HepG2 (cell line): ENCODE measurements around the gene PRRG3. TPM values are rescaled to one million over a fixed set of nuclear protein-coding genes. Genes with fewer than 3 reads are reported as not detected.

Experiments used
- ATAC-seq: fragments of 200-7000 bp; cut with Tn5 transposase; 3 replicates; pipeline ENCODE4 v1.9.1; 2020; ENCODE audit warnings: mild to moderate bottlenecking, moderate library complexity
- BruUV-seq: library from RNA; stranded (reverse); fragments of 400-500 nt; replicated peaks from 2 replicates; lab custom pipeline; 2021; lab: Mats Ljungman, UMichigan
- CTCF ChIA-PET: fragments of 300-600 bp; formaldehyde crosslinking; extraction: SDS; loops from one replicate; lab custom pipeline; 2021; ENCODE audit warnings: low total read pairs, inconsistent platforms, low intra/inter-chr PET ratio; lab: Yijun Ruan, JAX
- POLR2A ChIA-PET: fragments of 350-600 bp; sonication (Branson Sonifier 250); formaldehyde crosslinking; loops from one replicate; lab custom pipeline; 2020; ENCODE audit warnings: antibody characterized with exemption, inconsistent platforms; lab: Yijun Ruan, JAX
- DNase-seq: peaks from one replicate; pipeline ENCODE4 v3.0.0-alpha.2; 2015; ENCODE audit warnings: low spot score
- FAIRE-seq: peaks from 3 replicates; lab custom pipeline; 2011; peaks lifted over from hg19 to GRCh38; lab: Jason Lieb, UNC
- H2AFZ ChIP-seq: one replicate; pipeline ENCODE4 v1.6.1; 2011; ENCODE audit warnings: low read length, inconsistent platforms
- H3K27ac ChIP-seq: fragments of 300-600 bp; 3 replicates; pipeline ENCODE4 v1.8.0; 2011; ENCODE audit warnings: mixed run types, mild to moderate bottlenecking, mixed read lengths, low read length, inconsistent platforms; ENCODE audit not compliant: insufficient read depth; ENCODE audit errors: extremely low read length
- H3K27me3 ChIP-seq, 2 experiments: fragments of 200-600 bp in 1 of 2; 2 replicates in 1 of 2; 3 replicates in 1 of 2; pipeline versions ENCODE4 v1.6.0 to v1.8.0; 2011; ENCODE audit warnings: low read length in 2 of 2, mild to moderate bottlenecking in 2 of 2, moderate library complexity in 2 of 2, inconsistent platforms in 1 of 2; ENCODE audit not compliant: insufficient read depth in 2 of 2, control insufficient read depth in 1 of 2
- H3K36me3 ChIP-seq, 2 experiments: fragments of 200-600 bp in 1 of 2; replicated peaks in 1 of 2; 2 replicates in 1 of 2; 3 replicates in 1 of 2; pipeline versions ENCODE4 v1.5.1 to v1.8.0; 2011; ENCODE audit warnings: low read length in 2 of 2, inconsistent platforms in 1 of 2; ENCODE audit not compliant: insufficient read depth in 2 of 2, control insufficient read depth in 1 of 2
- H3K4me1 ChIP-seq: 2 replicates; pipeline ENCODE4 v1.5.1; 2012; ENCODE audit warnings: low read length, inconsistent platforms; ENCODE audit not compliant: insufficient read depth
- H3K4me2 ChIP-seq: 2 replicates; pipeline ENCODE4 v1.6.0; 2011; ENCODE audit warnings: low read depth, low read length, inconsistent platforms
- H3K4me3 ChIP-seq, 3 experiments: fragments of 200-600 bp in 1 of 3; sonication (generic), shearing (Covaris generic) in 1 of 3; replicated peaks in 1 of 3; 2 replicates each; pipeline ENCODE4 v1.5.1; 2011 to 2016; ENCODE audit warnings: low read length in 3 of 3, inconsistent platforms in 2 of 3, low read depth in 2 of 3, mild to moderate bottlenecking in 2 of 3, control low read depth in 1 of 3, mixed read lengths in 1 of 3; ENCODE audit not compliant: insufficient read depth in 1 of 3
- H3K79me2 ChIP-seq: one replicate; pipeline ENCODE4 v1.6.1; 2011; ENCODE audit warnings: low read length, inconsistent platforms; ENCODE audit not compliant: insufficient read depth
- H3K9ac ChIP-seq: 2 replicates; pipeline ENCODE4 v1.6.0; 2011; ENCODE audit warnings: mild to moderate bottlenecking, low read depth, low read length, inconsistent platforms; ENCODE audit not compliant: insufficient read depth
- H3K9me3 ChIP-seq: 2 replicates; pipeline ENCODE4 v1.5.1; 2012; ENCODE audit warnings: mild to moderate bottlenecking, low read length
- H4K20me1 ChIP-seq: 2 replicates; pipeline ENCODE4 v1.6.0; 2011; ENCODE audit warnings: inconsistent platforms, mild to moderate bottlenecking, low read length, moderate library complexity; ENCODE audit not compliant: insufficient read depth
- GTF2F1 ChIP-seq: fragments of 150-350 bp; IDR thresholded peaks from 2 replicates; pipeline ENCODE4 v1.6.1; 2014; ENCODE audit warnings: low read length
- MAFK ChIP-seq, 2 experiments: IDR thresholded peaks in 1 of 2; conservative IDR thresholded peaks in 1 of 2; 2 replicates each; pipeline ENCODE4 v1.6.1; 2011; ENCODE audit warnings: improper control_type of control experiment in 2 of 2, low read length in 2 of 2
- NFE2L2 ChIP-seq: fragments of 150-350 bp; IDR thresholded peaks from 2 replicates; pipeline ENCODE4 v1.6.1; 2014; ENCODE audit warnings: low read length
- RFX3 ChIP-seq: IDR thresholded peaks from 2 replicates; pipeline ENCODE4 v1.6.1; 2016; ENCODE audit warnings: missing biosample characterization, missing genetic modification reagents
- ZNF251 ChIP-seq: sonication (generic); formaldehyde crosslinking; IDR thresholded peaks from 2 replicates; pipeline ENCODE4 v1.9.0; 2021; ENCODE audit warnings: mild to moderate bottlenecking, missing genetic modification reagents
- ZNF407 ChIP-seq: sonication (generic); formaldehyde crosslinking; IDR thresholded peaks from one replicate; pipeline ENCODE4 v1.5.1; 2020; ENCODE audit warnings: mild to moderate bottlenecking, missing genetic modification reagents; ENCODE audit errors: not compliant biosample characterization
- ZNF605 ChIP-seq: sonication (generic); formaldehyde crosslinking; IDR thresholded peaks from 2 replicates; pipeline ENCODE4 v1.8.0; 2022; ENCODE audit warnings: mild to moderate bottlenecking, missing genetic modification reagents
- ZNF691 ChIP-seq: sonication (generic); formaldehyde crosslinking; IDR thresholded peaks from 2 replicates; pipeline ENCODE4 v1.4.0; 2020; ENCODE audit warnings: missing genetic modification reagents, low read depth, mild to moderate bottlenecking, borderline replicate concordance
- ZSCAN21 ChIP-seq: sonication (generic); formaldehyde crosslinking; IDR thresholded peaks from 2 replicates; pipeline ENCODE4 v1.8.0; 2022; ENCODE audit warnings: mild to moderate bottlenecking, missing genetic modification reagents, moderate library complexity, borderline replicate concordance
- WGBS: methylation state at CpG from one replicate; pipeline ENCODE4 v1.1.6; 2017; ENCODE audit warnings: low lambda C conversion rate; 5-methylcytosine and 5-hydroxymethylcytosine counted together
- in situ Hi-C: cut with HindIII; loops from 2 replicates; pipeline ENCODE4 v1.10.0; 2017; ENCODE audit warnings: low pct_unique_long_range_greater_than_20kb; ENCODE audit not compliant: extremely low pct_ligation_motif_present
- intact Hi-C: fragments of 100-400 bp; cut with micrococcal nuclease; formaldehyde crosslinking; loops from one replicate; pipeline ENCODE4 v1.10.0; 2022; ENCODE audit not compliant: unreplicated experiment
- polyA plus RNA-seq, 8 experiments: library from polyadenylated mRNA; depleted of rRNA in 3 of 8; stranded (reverse) in 7 of 8; unstranded in 1 of 8; fragments of >200 nt; fragmentation: Illumina TruSeq in 4 of 8; extraction: Trizol in 4 of 8; gene quantifications; 2 replicates each; pipeline versions ENCODE4 v1.2.1 to v1.2.3, GENCODE V29; 2011 to 2016; ENCODE audit warnings: low read depth in 4 of 8, missing spikeins in 1 of 8, mixed read lengths in 1 of 8; ENCODE audit not compliant: insufficient read depth in 1 of 8
- total RNA-seq, 5 experiments: library from RNA; depleted of rRNA; stranded (reverse); fragments of >200 nt; fragmentation: Illumina TruSeq; extraction: Trizol; gene quantifications; 2 replicates each; pipeline ENCODE4 v1.2.3, GENCODE V29; 2016; ENCODE audit warnings: low read depth in 1 of 5
- TF ChIP-seq, protein P1 (sequence below): sonication (generic); formaldehyde crosslinking; IDR thresholded peaks from 2 replicates; pipeline ENCODE4 v1.4.0; 2020; ENCODE audit warnings: mild to moderate bottlenecking, missing genetic modification reagents

Gene PRRG3
- total and polyA plus RNA-seq, 2 of the 13 experiments (the other 11 are each of a cell fraction or from before 2014, with no cell fraction given), result not detected

DNA sequence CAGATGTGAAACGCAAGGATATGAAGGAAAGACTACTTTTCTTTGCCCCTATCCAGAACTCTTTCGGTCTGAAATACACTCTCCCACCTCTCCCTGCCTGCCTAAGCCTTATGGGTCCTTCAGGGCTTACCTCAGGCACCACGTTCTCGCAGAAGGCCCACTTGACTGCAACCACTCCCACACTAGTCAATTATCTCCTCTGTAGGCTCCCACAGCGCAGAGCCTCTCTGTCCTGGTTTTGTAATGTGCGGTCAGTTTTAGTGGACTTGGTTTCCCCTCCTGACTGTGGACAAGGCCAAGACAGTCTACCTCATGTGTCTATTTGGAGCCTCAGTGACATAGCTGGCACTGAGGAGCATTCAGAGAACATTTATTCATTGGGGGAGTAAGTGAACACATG, 50.4 kb downstream of the PRRG3 start:
- H3K4me2 ChIP-seq, result no peak overlapping the region
- H3K4me3 ChIP-seq, result no peak overlapping the region
- H2AFZ ChIP-seq, result no peak overlapping the region
- DNase-seq, result no peak
- H3K4me1 ChIP-seq, result no peaks in the 10 kb centered on the region
- no peaks in the 10 kb centered on the region for H3K36me3 ChIP-seq
- H3K27ac ChIP-seq, result no peak overlapping the region
- in situ Hi-C loops, result loop anchor here (25.0 kb wide), 1 partner anchor 1067 kb away; no protein-coding TSS in a partner anchor
- 32% methylated on average over 5 of the region's 6 CpGs for WGBS
- no peak overlapping the region for H3K9ac ChIP-seq
- CTCF ChIA-PET, result no interaction called here
- POLR2A ChIA-PET, result no interaction called here
- TF ChIP-seq ZNF605 (CRISPR knock-in tag), result no peak
- no peak for TF ChIP-seq ZSCAN21
- no peak for TF ChIP-seq ZNF251 (CRISPR knock-in tag)
- no peak for TF ChIP-seq GTF2F1
- TF ChIP-seq ZNF691 (CRISPR knock-in tag), result no peak
- TF ChIP-seq, protein P1, sequence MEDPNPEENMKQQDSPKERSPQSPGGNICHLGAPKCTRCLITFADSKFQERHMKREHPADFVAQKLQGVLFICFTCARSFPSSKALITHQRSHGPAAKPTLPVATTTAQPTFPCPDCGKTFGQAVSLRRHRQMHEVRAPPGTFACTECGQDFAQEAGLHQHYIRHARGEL (CRISPR knock-in tag), result no peak
- TF ChIP-seq RFX3, result no peak
- TF ChIP-seq, all 625 proteins: peak for 0
- Histone ChIP-seq H4K20me1 (no peaks in the 10 kb centered on the region), H3K9me3 (no peaks in the 10 kb centered on the region), H3K27me3 (no peaks in the 10 kb centered on the region), H3K79me2 (no peaks in the 10 kb centered on the region)
- BruUV-seq, result no TSS peak
- FAIRE-seq (no peak), ATAC-seq (no peak)
- intact Hi-C loops, result no loop called here

GRCh38 chrX:151746502-151746901, 51.2 kb downstream of the PRRG3 start:
- intact Hi-C loops, result no loop called here
- peak in 1 of 2 experiments; percentile 27; a peak in 1 of 4 replicates for TF ChIP-seq MAFK (conservative IDR thresholded peaks at IDR 0.05 in 1 of 2, IDR thresholded peaks at IDR 0.05 in 1 of 2; ENCODE audit: low read length in 2 of 2)
- peak; percentile 63 for TF ChIP-seq NFE2L2
- TF ChIP-seq ZNF407 (CRISPR knock-in tag), result no peak
- TF ChIP-seq, all 625 proteins: peak for 2
- Histone ChIP-seq H3K36me3 (no peaks in the 10 kb centered on the region), H3K27me3 (no peaks in the 10 kb centered on the region), H4K20me1 (no peaks in the 10 kb centered on the region), H3K4me3 (no peak overlapping the region), H3K4me1 (no peaks in the 10 kb centered on the region), H3K79me2 (no peaks in the 10 kb centered on the region), H3K9ac (no peak overlapping the region), H3K9me3 (no peaks in the 10 kb centered on the region), H3K27ac (no peak overlapping the region), H2AFZ (no peak overlapping the region), H3K4me2 (no peak overlapping the region)
- WGBS, result 0% methylated on average over 2 of the region's 2 CpGs
- DNase-seq, result no peak
- CTCF ChIA-PET, result no interaction called here
- no peak for FAIRE-seq
- POLR2A ChIA-PET, result no interaction called here
- in situ Hi-C loops, result loop anchor here (25.0 kb wide), 1 partner anchor 1066 kb away; no protein-coding TSS in a partner anchor
- no TSS peak for BruUV-seq
- ATAC-seq, result no peak
